ENCODE data around the gene S100A9. TPM values are rescaled to one million over a fixed set of nuclear protein-coding genes. Genes with fewer than 3 reads are reported as not detected.
A peak's percentile ranks its signal among the peaks of the same experiment; 100 is the strongest.

S100A9 gene
- polyA plus RNA-seq, 3 donors: 20,498 to 43,602 (median 40,800) TPM

- no peak overlapping the region for H2AFZ ChIP-seq (ENCODE audit: insufficient read depth, low read depth, low read length, poor library complexity, severe bottlenecking)
- Mint-ChIP-seq H3K27ac (no peak overlapping the region), H3K4me1 (peaks cover 90% of the 10 kb centered on the region), H3K27me3 (ENCODE audit: low read depth in 3 of 3) (peaks cover 1 to 5% (median 4%) of the 10 kb centered on the region in 3 donors), H3K36me3 (peaks cover 2 to 5% of the 10 kb centered on the region in 2 donors), H3K4me3 (no peak overlapping the region), H3K9me3 (no peaks in the 10 kb centered on the region)
- no peak overlapping the region for H3K4me2 ChIP-seq (replicated peaks; ENCODE audit: extremely low read depth, low read length, poor library complexity, severe bottlenecking)
- no peaks in the 10 kb centered on the region for H3K27me3 ChIP-seq (ENCODE audit: control insufficient read depth in 2 of 2, insufficient read depth in 2 of 2, low read length in 2 of 2)
- TF ChIP-seq CTCF (IDR thresholded peaks at IDR 0.05): no peak
- DNase-seq: no peak
- intact Hi-C loops (cut with micrococcal nuclease): no loop called here
- H3K9ac ChIP-seq (ENCODE audit: insufficient read depth, low read length, poor library complexity, severe bottlenecking): no peak overlapping the region
- H3K9me3 ChIP-seq (replicated peaks in 1 of 2; ENCODE audit: control insufficient read depth in 1 of 2, insufficient read depth in 1 of 2, low read length in 2 of 2): no peaks in the 10 kb centered on the region
- peaks cover 2% of the 10 kb centered on the region for H4K20me1 ChIP-seq (ENCODE audit: insufficient read depth, low read length)
- H3K36me3 ChIP-seq (replicated peaks in 1 of 2; ENCODE audit: control insufficient read depth in 1 of 2, insufficient read depth in 2 of 2, low read length in 2 of 2): no peaks in the 10 kb centered on the region
- H3K4me1 ChIP-seq (ENCODE audit: control insufficient read depth in 1 of 2, insufficient read depth in 2 of 2, low read length in 2 of 2): peaks cover 78 to 93% of the 10 kb centered on the region in 2 donors
- no peak overlapping the region for H3K27ac ChIP-seq (ENCODE audit: low read depth in 1 of 2, low read length in 2 of 2)
- no peak overlapping the region for H3K4me3 ChIP-seq (replicated peaks in 1 of 3; ENCODE audit: low read depth in 2 of 3, low read length in 3 of 3)
- peaks cover 25% of the 10 kb centered on the region for H3K79me2 ChIP-seq (ENCODE audit: insufficient read depth, low read length)
- WGBS (ENCODE audit: insufficient coverage): 100% methylated on average over 1 of the region's 6 CpGs
These were observed 38.1 kb downstream of the S100A9 start for GRCh38 chr1:153395776-153396175.

- peaks cover 18% of the 10 kb centered on the region for H3K79me2 ChIP-seq (ENCODE audit: insufficient read depth, low read length)
- peaks cover 72 to 86% of the 10 kb centered on the region in 2 donors for H3K4me1 ChIP-seq (ENCODE audit: control insufficient read depth in 1 of 2, insufficient read depth in 2 of 2, low read length in 2 of 2)
- H3K27me3 Mint-ChIP-seq (ENCODE audit: low read depth in 3 of 3): peaks cover 1 to 5% (median 4%) of the 10 kb centered on the region in 3 donors
- H3K9me3 ChIP-seq (replicated peaks in 1 of 2; ENCODE audit: control insufficient read depth in 1 of 2, insufficient read depth in 1 of 2, low read length in 2 of 2): no peaks in the 10 kb centered on the region
- intact Hi-C loops (cut with micrococcal nuclease): no loop called here
- no peak overlapping the region for H3K4me2 ChIP-seq (replicated peaks; ENCODE audit: extremely low read depth, low read length, poor library complexity, severe bottlenecking)
- no peak overlapping the region for H2AFZ ChIP-seq (ENCODE audit: insufficient read depth, low read depth, low read length, poor library complexity, severe bottlenecking)
- TF ChIP-seq CTCF (IDR thresholded peaks at IDR 0.05): no peak
- H3K27me3 ChIP-seq (ENCODE audit: control insufficient read depth in 2 of 2, insufficient read depth in 2 of 2, low read length in 2 of 2): no peaks in the 10 kb centered on the region
- H3K9ac ChIP-seq (ENCODE audit: insufficient read depth, low read length, poor library complexity, severe bottlenecking): no peak overlapping the region
- peak overlapping the region in 2 of 7 donors; percentile 27 to 39 for H3K27ac Mint-ChIP-seq
- no peaks in the 10 kb centered on the region for H4K20me1 ChIP-seq (ENCODE audit: insufficient read depth, low read length)
- DNase-seq: no peak
- no peaks in the 10 kb centered on the region for H3K9me3 Mint-ChIP-seq
- H3K36me3 ChIP-seq (replicated peaks in 1 of 2; ENCODE audit: control insufficient read depth in 1 of 2, insufficient read depth in 2 of 2, low read length in 2 of 2): no peaks in the 10 kb centered on the region
- H3K36me3 Mint-ChIP-seq: peaks cover 0 to 3% of the 10 kb centered on the region in 2 donors
- no peak overlapping the region for H3K27ac ChIP-seq (ENCODE audit: low read depth in 1 of 2, low read length in 2 of 2)
- no peak overlapping the region for H3K4me3 ChIP-seq (replicated peaks in 1 of 3; ENCODE audit: low read depth in 2 of 3, low read length in 3 of 3)
- H3K4me1 Mint-ChIP-seq: peaks cover 83% of the 10 kb centered on the region
- WGBS (ENCODE audit: insufficient coverage): 100% methylated on average over 1 of the region's 6 CpGs
- H3K4me3 Mint-ChIP-seq: no peak overlapping the region
These were observed 38.8 kb downstream of the S100A9 start for GRCh38 chr1:153396461-153396860.
